ENCODE data around the gene SERBP1.
"Not testable (repeated sequence)": the region's sequence is repeated elsewhere in the genome, so short reads cannot be mapped to it uniquely, and the experiment has no call there.

SERBP1 gene

DNA sequence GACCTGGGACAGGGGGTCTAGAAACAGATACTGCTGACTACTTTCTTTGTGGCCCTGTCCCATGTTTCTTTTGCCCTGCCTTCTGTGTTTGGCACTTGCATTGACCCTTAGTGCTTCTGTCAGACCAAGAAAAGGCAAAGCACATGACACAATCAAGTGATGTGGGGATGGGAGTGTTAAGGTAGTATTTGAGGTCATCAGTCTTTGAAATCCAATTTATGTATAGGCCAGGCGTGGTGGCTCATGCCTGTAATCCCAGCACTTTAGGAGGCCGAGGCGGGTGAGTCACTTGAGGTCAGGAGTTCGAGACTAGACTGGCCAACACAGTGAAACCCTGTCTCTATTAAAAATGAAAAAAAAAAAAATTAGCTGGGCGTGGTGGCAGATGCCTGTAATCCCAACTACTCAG lies 26.0 kb downstream of the SERBP1 start:
- DNase-seq = no peak

DNA sequence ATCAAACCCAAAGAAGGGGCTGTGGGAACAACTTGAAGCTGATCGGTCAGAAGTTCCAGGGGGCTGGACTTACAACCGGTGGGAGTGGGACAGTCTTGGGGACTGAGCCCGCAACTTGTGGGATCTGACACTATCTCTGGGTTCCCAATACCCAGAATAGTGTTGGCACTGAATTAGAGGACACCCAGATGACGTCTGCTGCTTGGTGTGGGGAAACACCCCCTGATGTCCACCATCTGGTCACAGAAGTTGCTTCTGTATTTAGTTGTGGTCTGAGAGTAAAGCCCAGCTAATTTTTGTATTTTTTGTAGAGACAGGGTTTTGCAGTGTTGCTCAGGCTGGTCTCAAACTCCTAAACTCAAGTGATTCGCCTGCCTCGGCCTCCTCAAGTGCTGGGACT lies 28.8 kb downstream of the SERBP1 start:
- DNase-seq = no peak

DNA sequence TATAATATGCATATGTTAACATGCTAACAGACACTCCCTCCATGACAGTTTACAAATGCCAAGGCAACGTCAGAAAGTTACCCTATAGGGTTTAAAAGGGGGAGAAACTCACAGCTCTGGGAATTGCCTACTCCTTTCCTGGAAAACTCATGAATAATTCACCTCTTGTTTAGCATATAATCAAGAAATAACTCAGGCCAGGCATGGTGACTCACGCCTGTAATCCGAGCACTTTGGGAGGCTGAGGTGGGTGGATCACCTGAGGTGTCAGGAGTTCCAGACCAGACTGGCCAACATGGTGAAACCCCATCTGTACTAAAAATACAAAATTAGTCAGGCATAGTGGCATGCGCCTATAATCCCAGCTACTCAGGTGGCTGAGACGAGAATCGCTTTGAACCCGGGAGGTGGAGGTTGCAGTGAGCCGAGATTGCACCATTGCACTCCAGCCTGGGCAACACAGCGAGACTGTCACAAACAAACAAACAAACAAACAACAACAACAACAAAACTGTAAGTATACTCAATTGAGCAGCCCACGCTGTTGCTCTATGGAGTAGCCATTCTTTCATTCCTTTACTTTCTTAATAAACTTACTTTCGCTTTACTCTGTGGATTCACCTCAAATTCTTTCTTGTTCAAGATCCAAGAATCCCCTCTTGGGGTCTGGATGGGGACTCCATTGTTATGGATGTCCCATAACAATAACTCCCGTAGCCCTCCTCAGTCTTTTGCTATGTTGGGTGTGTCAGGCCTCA lies 30.0 kb downstream of the SERBP1 start:
- DNase-seq = not testable (repeated sequence)

DNA sequence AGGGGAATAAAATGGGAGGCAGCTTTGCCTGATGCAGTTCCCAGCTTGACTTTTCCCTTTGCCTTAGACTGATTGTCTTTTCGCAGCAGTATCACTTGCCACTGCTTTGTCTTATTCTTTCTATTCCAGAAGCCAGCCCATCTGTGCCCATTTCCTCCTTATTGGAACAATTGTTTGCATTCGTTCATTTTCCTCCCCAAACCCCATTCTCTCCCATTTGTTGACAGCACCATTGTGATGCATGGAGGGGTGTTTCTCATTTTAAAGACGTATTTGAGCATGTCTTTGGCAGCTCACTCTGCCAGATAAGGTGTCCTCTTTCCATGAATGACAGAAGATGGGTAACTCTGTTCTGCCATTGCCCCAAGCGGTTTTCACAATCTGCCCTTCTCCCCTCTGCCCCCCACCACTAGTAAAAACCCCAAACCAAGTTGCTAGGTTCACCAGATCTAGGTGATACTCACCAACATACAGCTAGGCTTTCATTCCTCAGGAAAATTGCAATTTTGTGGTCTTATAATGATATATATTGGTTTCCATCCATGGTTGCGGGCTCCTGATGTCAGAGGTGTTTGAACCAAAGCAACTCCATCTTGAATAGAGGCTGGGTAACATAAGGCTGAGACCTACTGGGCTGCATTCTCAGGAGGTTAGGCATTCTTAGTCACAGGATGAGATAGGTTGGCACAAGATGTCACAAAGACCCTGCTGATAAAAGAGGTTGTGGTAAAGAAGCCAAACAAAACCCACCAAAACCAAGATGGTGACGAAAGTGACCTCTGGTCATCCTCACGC lies 30.8 kb downstream of the SERBP1 start:
- no peak for DNase-seq

DNA sequence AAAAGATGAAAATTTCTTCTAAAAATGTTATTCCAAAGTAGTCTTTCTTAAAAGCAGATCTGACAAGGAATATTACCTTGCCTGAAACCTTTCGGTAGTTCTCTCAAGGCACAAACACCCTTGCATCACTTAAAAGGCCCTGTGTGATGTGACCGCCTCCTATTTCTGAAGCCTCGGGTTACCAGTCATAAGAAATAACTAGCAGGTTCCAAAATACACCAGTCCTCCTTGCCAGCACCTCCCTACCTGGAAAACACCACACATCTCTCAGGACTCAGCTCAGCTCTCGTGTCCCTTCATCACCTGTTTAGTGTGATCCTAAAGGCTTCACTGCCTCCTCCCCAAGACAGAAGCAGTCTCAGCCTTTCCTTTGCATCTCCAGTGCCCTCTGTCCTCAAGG lies 35.7 kb downstream of the SERBP1 start:
- no peak for DNase-seq

DNA sequence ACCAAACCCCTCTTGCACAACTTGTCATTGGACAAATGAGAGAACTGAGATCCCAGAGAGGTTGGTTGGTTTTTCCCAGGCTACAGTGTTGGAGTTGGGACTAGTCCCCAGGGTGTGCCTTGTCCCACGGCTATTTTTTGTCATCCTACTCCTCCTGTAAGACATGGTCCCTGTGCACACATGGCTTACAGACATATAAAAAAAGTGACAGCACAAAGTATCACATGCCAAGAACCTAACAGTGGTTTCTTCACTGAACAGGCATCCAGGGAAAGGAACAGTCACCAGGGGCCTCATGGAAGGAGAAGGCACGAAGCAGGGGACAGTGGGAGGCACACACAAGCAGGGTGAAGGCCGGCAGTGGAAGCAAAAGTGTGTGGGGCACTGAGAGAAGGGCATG lies 36.5 kb downstream of the SERBP1 start:
- no peak for DNase-seq

DNA sequence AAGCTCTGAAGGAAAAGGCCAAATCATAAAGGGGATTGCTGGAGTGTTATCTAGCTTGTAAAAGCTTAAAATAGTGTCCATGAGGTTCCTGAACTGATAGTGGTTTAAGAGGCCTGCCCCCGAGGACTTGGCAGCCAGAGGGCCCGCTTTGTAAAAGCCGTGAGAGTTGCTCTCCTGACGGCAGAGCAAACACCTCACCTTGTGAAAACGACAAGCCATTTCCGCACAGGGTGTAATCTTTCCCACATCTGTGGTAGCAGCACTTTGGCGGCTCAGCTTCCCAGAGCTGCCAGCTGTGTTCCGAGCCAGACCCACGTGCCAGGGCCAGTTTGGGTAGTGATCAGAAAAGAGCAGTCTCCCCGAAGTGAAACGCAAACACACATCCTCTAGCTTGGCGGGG lies 37.0 kb downstream of the SERBP1 start:
- no peak for DNase-seq

DNA sequence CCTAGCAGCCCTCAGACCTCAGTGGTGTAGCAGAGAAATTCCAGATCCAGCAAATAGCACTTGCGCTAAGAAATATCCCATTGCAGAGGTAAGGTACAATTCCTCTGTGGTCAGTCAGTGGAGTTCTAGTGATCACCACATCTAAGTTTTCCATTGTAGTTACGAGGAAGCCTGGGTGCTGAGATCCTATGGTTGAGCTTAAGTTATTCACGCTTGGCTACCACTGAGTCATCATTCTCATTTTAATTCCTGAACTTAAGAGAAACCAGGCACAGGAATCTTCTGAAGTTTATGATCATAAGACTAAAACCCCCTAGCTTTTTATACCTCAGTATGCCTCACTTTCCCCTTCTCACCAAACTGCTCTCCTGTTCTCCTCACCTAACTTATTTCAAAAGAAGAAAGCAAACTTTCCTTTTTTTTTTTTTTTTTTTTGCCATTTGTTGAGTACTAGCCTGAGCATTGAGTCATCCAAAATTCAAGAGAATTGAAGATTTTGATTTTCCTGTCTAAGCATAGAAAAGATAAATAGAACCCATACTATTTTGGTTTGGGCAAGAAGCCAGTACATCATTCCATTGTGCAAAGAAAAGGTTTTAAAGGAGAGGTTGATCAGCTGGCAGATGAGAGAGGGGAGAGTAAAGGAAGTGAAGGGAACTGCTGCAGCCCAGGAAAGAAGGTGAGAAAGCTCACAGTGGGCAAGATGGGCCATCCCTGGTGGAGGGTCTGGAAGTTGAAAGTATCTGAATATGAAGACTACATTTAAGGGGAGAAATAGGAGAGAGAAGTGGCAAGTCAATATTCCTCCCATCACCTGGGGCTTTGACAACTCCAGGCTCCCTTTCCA lies 39.9 kb downstream of the SERBP1 start:
- no peak for DNase-seq

DNA sequence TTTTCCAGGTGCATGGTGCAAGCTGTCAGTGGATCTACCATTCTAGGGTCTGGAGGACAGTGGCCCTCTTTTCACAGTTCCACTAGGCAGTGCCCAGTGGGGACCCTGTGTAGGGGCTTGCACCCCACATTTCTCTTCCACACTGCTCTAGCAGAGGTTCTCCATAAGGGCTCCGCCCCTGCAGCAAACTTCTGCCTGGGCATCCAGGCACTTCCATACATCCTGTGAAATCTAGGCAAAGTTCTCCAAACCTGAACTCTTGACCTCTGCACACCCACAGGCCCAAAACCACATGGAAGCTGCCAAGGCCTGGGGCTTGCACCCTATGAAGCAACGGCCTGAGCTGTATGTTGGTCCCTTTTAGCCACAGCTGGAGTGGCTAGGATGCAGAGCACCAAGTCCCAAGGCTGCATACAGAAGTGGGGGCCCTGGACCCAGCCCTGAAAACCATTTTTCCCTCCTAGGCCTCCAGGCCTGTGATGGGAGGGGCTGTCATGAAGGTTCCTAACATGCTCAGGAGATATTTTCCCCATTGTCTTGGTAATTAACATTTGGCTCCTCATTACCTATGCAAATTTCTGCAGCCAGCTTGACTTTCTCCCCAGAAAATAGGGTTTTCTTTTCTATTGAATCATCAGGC lies 46.1 kb downstream of the SERBP1 start:
- DNase-seq = no peak

DNA sequence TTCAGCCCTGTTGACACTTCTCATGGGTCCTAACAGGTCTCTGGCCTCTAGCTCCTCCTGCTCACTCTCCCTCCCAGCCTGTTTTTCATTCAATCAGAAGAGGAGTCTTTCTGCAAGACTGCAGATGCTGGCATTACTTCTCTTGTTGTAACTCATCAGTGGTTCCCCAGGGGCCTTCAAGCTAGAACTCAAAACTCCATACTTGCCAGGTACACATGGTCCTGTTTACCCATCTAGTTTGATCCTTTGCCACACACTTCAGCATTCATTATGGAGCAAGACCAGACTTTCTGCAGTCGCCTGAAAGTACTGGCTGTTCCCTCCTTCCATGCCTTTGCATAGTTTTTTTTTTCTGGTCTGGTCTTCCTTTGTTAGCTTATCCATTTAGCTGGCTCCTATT lies 47.9 kb downstream of the SERBP1 start:
- DNase-seq = no peak

DNA sequence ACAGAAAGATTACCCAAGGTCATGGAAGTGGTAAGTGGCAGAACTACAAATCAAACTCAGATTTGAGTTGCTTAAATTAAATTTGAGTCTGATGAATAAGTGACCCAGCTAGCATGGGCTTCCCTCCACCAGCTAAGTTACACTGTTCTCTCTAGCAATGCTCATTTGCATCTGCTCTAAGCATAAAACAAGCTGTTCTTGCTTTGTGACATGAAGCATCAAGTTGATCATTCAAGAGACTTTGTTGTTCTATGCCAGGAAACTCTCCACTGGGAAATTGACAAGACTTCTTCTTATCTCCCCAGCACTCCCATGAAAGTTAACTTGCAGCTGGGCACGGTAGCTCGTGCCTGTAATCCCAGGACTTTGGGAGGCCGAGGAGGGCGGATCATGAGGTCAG lies 49.0 kb downstream of the SERBP1 start:
- no peak for DNase-seq

DNA sequence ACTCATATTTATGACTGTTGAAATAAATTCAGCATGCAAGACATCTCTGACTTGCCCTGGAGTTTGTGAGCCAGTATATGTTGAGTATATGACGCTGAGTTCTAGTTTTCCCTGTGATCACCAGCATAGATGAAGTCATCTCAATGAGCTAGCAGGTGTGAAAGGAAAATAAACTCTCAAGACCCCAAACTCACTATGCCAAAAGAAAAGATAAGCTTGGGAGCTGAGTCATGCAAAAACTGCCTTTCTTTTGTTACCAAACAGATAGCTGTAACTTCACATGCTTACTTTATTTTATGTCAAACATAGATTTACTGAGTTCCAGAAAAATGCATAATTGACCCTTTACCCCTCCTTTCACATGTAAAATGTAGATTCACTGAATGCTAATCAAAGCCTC lies 52.9 kb downstream of the SERBP1 start:
- no peak for DNase-seq

DNA sequence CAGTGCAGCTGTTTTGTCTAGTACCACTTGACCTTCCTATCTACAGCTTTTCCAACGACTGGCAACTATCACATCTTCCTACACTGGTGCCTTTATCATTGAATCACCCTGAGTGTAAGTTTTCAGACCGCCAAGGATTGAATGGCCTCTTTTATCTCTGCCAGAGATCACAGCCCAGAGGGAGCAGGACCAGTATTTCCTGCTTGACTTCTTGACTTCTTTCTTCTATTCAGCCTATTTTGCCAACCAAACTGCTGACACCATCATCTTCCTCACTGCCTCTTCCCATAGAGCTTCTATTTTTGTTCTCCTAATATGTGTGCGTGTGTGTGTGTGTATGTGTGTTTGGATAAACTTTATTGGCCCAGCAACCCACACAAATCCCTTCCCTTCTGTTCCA lies 53.8 kb downstream of the SERBP1 start:
- no peak for DNase-seq

DNA sequence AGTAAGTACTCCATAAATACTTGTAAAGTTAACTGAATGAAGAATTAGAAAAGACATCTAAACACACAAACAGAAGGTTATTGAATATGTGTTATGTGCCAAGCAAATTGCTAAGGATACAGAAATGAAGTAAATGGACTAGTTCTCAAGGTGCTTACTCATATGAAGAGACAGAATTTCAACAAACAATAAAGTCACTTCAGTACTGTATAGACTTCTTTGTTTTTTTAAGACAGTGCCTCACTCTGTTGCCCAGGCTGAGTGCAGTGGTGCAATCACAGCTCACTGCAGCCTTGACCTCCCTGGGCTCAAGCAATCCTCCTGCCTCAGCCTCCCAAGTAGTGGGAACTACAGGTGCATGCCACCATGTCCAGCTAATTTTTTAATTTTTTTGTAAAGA lies 57.3 kb downstream of the SERBP1 start:
- DNase-seq = no peak

DNA sequence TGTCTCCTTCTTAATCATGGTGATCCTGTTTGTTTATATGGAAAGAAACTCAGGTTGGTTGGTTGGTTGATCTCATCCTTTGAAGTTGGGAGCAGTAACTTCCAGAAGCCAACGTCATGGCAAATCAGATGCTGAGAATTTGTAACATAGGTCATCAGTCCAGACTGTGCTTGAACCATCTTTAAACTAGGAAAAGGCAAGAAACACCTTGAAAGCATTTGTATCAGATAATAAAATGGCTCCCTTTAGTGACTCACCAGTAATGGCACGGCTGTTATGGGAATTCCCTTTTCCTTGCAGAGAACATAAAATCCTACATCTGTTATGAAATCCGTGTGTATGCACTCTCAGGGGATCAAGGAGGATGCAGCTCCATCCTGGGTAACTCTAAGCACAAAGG lies 58.1 kb downstream of the SERBP1 start:
- no peak for DNase-seq

DNA sequence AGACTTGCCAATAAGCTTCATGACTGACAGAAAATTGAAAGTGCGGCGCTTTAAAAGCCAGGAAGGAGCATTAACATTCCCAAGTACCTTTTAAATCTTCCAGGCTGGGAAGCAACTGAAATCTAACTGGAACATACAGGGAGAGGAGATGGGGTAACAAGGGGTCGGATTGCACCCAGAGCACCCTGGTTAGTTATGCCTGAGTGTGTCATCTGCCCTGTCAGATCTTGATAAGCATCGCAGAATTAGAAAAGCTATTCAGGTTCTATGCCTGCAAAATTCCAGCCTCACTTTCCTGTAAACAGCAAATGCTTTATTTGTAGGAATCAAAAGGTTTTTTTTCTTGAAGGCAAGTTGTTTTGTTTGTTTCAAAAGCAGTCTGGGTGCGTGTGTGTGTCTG lies 58.5 kb downstream of the SERBP1 start:
- DNase-seq = no peak

DNA sequence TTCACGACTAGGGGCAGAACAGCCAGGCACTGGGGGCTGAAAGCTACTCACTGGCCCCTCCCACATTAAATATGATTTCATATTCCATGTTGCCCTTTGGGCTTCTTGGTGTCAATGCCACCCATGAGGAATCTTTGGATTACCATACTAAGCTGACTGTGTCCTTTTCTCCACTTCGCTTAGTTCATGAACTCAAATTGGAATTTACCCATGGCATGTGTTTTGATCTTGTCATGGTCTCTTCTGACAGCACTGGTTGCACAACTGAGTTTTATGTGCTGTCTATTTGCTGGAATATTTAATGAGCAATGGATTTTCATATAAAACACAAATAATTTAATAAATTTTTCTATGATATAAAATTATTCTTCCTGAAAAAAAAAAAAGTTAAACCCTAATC lies 59.2 kb downstream of the SERBP1 start:
- no peak for DNase-seq

DNA sequence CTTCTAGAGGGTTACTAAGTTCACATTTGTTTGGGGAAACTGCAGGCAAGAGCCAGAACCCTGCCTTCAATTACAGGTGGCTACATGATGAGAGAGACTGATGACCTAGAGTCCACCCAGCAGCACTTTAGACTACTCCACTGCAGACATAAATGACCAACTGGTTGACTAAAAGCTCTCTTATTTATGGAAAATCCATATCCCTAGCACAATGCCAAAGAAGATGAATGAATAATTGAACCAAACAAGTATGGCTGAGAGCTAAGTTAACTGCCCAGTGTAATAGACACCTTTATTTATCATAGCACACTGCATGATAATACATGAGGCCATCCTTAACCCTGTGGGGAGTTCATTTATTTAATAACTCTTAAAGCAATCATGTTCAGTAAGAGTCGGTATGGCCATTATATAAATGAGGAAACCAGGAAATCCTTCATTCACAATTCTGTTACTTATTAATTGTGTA lies 62.1 kb downstream of the SERBP1 start:
- no peak for DNase-seq

DNA sequence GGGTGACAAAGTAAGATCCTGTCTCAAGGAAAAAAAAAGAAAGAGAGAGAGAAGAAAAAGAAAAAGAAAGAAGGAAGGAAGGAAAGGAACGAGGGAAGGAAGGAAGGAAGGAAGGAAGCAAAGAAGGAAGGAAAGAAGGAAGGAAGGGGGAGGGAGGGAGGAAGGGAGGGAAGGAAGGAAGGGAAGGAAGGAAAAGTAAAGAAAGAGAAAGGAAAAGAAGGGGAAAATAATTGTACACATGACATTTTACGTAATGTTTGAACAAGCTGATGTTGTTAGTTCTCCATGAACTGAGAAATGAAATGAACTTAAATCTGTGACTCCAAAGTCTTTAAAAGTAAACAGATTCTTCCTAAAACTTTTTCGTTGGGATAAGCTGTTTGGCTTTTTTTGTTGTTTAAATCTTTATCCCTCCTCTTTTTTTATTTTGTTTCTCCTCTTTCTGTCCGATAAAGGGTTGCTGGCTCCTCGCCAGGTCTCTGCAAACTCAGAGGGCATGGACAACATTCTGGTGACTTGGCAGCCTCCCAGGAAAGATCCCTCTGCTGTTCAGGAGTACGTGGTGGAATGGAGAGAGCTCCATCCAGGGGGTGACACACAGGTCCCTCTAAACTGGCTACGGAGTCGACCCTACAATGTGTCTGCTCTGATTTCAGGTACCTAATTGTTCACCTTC lies 62.7 kb downstream of the SERBP1 start:
- DNase-seq = no peak

DNA sequence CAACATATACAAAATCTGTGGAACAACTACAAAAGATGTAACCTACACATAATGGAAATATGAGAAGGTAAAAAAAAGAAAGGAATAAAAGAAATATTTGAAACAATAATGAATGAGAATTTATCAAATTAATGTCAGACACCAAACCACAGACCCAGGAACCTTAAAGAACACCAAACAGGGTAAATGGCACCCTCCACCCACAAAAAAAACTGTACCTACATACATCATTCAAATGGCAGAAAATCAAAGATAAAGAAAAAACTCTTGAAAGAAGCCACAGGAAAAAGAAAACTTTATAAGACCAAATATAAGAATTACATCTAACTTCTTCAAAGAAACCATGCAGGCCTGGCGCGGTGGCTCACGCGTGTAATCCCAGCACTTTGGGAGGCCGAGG lies 68.6 kb downstream of the SERBP1 start:
- no peak for DNase-seq

DNA sequence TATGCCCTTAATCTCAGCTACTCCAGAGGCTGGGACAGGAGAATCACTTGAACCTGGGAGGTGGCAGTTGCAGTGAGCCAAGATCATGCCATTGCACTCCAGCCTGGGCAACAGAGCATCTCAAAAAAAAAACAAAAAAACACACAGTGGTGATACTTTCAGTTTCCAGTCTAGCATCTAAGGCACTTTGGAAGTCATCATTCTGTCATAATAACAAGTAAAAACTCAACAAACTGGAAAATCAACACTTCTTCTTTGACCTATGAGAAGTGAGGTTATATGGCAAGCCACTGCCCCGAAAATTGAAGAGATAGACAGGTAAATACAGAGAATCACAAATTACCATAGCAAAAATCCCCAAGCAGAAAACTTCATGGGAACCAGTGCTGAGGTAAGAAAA lies 70.6 kb downstream of the SERBP1 start:
- DNase-seq = no peak

All from CD4-positive, alpha-beta T cell treated with Interleukin-12 subunit alpha and Interleukin-12 subunit beta, for 1 hour (primary cell).